Adipose tissue (tissue), 3 donors: ENCODE measurements around the gene ADARB2. TPM values are rescaled to one million over a fixed set of nuclear protein-coding genes. Genes with fewer than 3 reads are reported as not detected.

ENCODE experiments used
- H3K27ac ChIP-seq: one replicate; pipeline ENCODE4 v1.5.1; 2013; ENCODE audit warnings: low read depth, low read length
- WGBS, 3 donors: extraction: QIAGEN DNeasy Blood & Tissue Kit; methylation state at CpG; one replicate each; pipeline ENCODE4 v1.1.7; 2013; 5-methylcytosine and 5-hydroxymethylcytosine counted together
- polyA plus RNA-seq, 3 donors: library from polyadenylated mRNA; stranded (reverse); fragments of 200-250 nt; gene quantifications; one replicate each; pipeline ENCODE4 v1.2.3, GENCODE V29; 2013
- donor health status: healthy with polysubstance abuse.
- donor health status: Bipolar disorder and iron deficiency.
- donor health status: healthy.

The ADARB2 gene
- polyA plus RNA-seq, 3 donors: 0.31 to 1.9 (median 0.56) TPM

- 86 to 91% (median 89%) methylated on average over 33 of the region's 33 CpGs for WGBS, 3 donors
These were observed 326.6 kb downstream of the ADARB2 start for GRCh38 chr10:1410469-1411395.

GRCh38 chr10:1410032-1410431 is 327.3 kb downstream of the ADARB2 start:
- no peak overlapping the region for H3K27ac ChIP-seq
- 91 to 93% (median 91%) methylated on average over 10 to 11 of the region's 11 CpGs for WGBS, 3 donors

More at GRCh38 chr10:1410469-1411395, 326.6 kb downstream of the ADARB2 start:
- H3K27ac ChIP-seq: no peak overlapping the region

- 86 to 93% (median 88%) methylated on average over 11 to 16 of the region's 16 CpGs for WGBS, 3 donors
- no peak overlapping the region for H3K27ac ChIP-seq
These were observed 327.9 kb downstream of the ADARB2 start for GRCh38 chr10:1409392-1409791.

- 81 to 88% (median 87%) methylated on average over 26 of the region's 26 CpGs for WGBS, 3 donors
- H3K27ac ChIP-seq: no peak overlapping the region
These were observed 328.5 kb downstream of the ADARB2 start for GRCh38 chr10:1408651-1409367.

- no peak overlapping the region for H3K27ac ChIP-seq
- WGBS, 3 donors: 75 to 79% (median 77%) methylated on average over 25 of the region's 25 CpGs
These were observed 330.1 kb downstream of the ADARB2 start for GRCh38 chr10:1406967-1407945.

GRCh38 chr10:1406132-1406966 is 331.0 kb downstream of the ADARB2 start:
- WGBS, 3 donors: 74 to 80% (median 78%) methylated on average over 14 of the region's 14 CpGs

GRCh38 chr10:1404323-1405260 is 332.7 kb downstream of the ADARB2 start:
- no peak overlapping the region for H3K27ac ChIP-seq
- WGBS, 3 donors: 75 to 79% (median 76%) methylated on average over 29 of the region's 29 CpGs

More at GRCh38 chr10:1406132-1406966, 331.0 kb downstream of the ADARB2 start:
- H3K27ac ChIP-seq: no peak overlapping the region

- 63 to 65% (median 64%) methylated on average over 18 of the region's 18 CpGs for WGBS, 3 donors
These were observed 333.6 kb downstream of the ADARB2 start for GRCh38 chr10:1403508-1404322.

GRCh38 chr10:1402816-1403507 is 334.4 kb downstream of the ADARB2 start:
- H3K27ac ChIP-seq: no peak overlapping the region
- WGBS, 3 donors: 88 to 93% (median 91%) methylated on average over 27 of the region's 27 CpGs

More at GRCh38 chr10:1403508-1404322, 333.6 kb downstream of the ADARB2 start:
- no peak overlapping the region for H3K27ac ChIP-seq

- H3K27ac ChIP-seq: no peak overlapping the region
- 71 to 77% (median 76%) methylated on average over 25 of the region's 25 CpGs for WGBS, 3 donors
These were observed 335.1 kb downstream of the ADARB2 start for GRCh38 chr10:1402016-1402770.

- H3K27ac ChIP-seq: no peak overlapping the region
- WGBS, 3 donors: 82 to 90% (median 84%) methylated on average over 35 of the region's 35 CpGs
These were observed 336.0 kb downstream of the ADARB2 start for GRCh38 chr10:1401071-1401965.

GRCh38 chr10:1400101-1401070 is 336.9 kb downstream of the ADARB2 start:
- H3K27ac ChIP-seq: no peak overlapping the region
- 69 to 78% (median 70%) methylated on average over 30 of the region's 30 CpGs for WGBS, 3 donors
